ENCODE results near the gene DNMT1.
A peak's percentile ranks its signal among the peaks of the same experiment; 100 is the strongest.

Gene DNMT1

GRCh38 chr19:10230173-10230860 lies 35.6 kb upstream of the DNMT1 start:
- H3K36me3 ChIP-seq (ENCODE audit: insufficient read depth, low read length): no peaks in the 10 kb centered on the region
- H3K9me3 ChIP-seq (ENCODE audit: low read length): no peaks in the 10 kb centered on the region
- H3K4me1 ChIP-seq (ENCODE audit: insufficient read depth, low read length): peaks cover 10% of the 10 kb centered on the region
- peak overlapping the region; percentile 33 for H3K9ac ChIP-seq (ENCODE audit: low read length)
- H3K27ac ChIP-seq (ENCODE audit: low read depth, low read length): peak overlapping the region; percentile 98
- H3K4me3 ChIP-seq (ENCODE audit: low read depth in 1 of 2, low read length in 2 of 2): peak overlapping the region; percentile 76 to 97
- H3K27me3 ChIP-seq (ENCODE audit: control insufficient read depth in 1 of 2, insufficient read depth in 2 of 2, low read length in 2 of 2): no peaks in the 10 kb centered on the region

GRCh38 chr19:10228920-10229319 lies 34.2 kb upstream of the DNMT1 start:
- Histone ChIP-seq H3K27me3 (ENCODE audit: control insufficient read depth in 1 of 2, insufficient read depth in 2 of 2, low read length in 2 of 2) (no peaks in the 10 kb centered on the region), H3K27ac (ENCODE audit: low read depth, low read length) (peak overlapping the region; percentile 44), H3K36me3 (ENCODE audit: insufficient read depth, low read length) (peaks cover 7% of the 10 kb centered on the region), H3K9ac (ENCODE audit: low read length) (no peak overlapping the region), H3K9me3 (ENCODE audit: low read length) (no peaks in the 10 kb centered on the region), H3K4me3 (ENCODE audit: low read depth in 1 of 2, low read length in 2 of 2) (no peak overlapping the region), H3K4me1 (ENCODE audit: insufficient read depth, low read length) (peaks cover 10% of the 10 kb centered on the region)

- H3K27me3 ChIP-seq (ENCODE audit: control insufficient read depth in 1 of 2, insufficient read depth in 2 of 2, low read length in 2 of 2): no peaks in the 10 kb centered on the region
- H3K27ac ChIP-seq (ENCODE audit: low read depth, low read length): peak overlapping the region; percentile 44
- H3K4me3 ChIP-seq (ENCODE audit: low read depth in 1 of 2, low read length in 2 of 2): no peak overlapping the region
- H3K4me1 ChIP-seq (ENCODE audit: insufficient read depth, low read length): peaks cover 10% of the 10 kb centered on the region
- no peaks in the 10 kb centered on the region for H3K9me3 ChIP-seq (ENCODE audit: low read length)
- peaks cover 7% of the 10 kb centered on the region for H3K36me3 ChIP-seq (ENCODE audit: insufficient read depth, low read length)
- no peak overlapping the region for H3K9ac ChIP-seq (ENCODE audit: low read length)
Measured at GRCh38 chr19:10228393-10228792, 33.6 kb upstream of the DNMT1 start.

- H3K9ac ChIP-seq (ENCODE audit: low read length): no peak overlapping the region
- H3K4me3 ChIP-seq (ENCODE audit: low read depth in 1 of 2, low read length in 2 of 2): no peak overlapping the region
- H3K27ac ChIP-seq (ENCODE audit: low read depth, low read length): no peak overlapping the region
- H3K27me3 ChIP-seq (ENCODE audit: control insufficient read depth in 1 of 2, insufficient read depth in 2 of 2, low read length in 2 of 2): no peaks in the 10 kb centered on the region
- H3K9me3 ChIP-seq (ENCODE audit: low read length): no peaks in the 10 kb centered on the region
- H3K4me1 ChIP-seq (ENCODE audit: insufficient read depth, low read length): peaks cover 10% of the 10 kb centered on the region
- H3K36me3 ChIP-seq (ENCODE audit: insufficient read depth, low read length): peaks cover 7% of the 10 kb centered on the region
Measured at GRCh38 chr19:10227026-10227971, 32.5 kb upstream of the DNMT1 start.

- H3K36me3 ChIP-seq (ENCODE audit: insufficient read depth, low read length): peaks cover 7% of the 10 kb centered on the region
- H3K27me3 ChIP-seq (ENCODE audit: control insufficient read depth in 1 of 2, insufficient read depth in 2 of 2, low read length in 2 of 2): no peaks in the 10 kb centered on the region
- no peaks in the 10 kb centered on the region for H3K9me3 ChIP-seq (ENCODE audit: low read length)
- H3K27ac ChIP-seq (ENCODE audit: low read depth, low read length): no peak overlapping the region
- H3K4me1 ChIP-seq (ENCODE audit: insufficient read depth, low read length): peaks cover 10% of the 10 kb centered on the region
- H3K9ac ChIP-seq (ENCODE audit: low read length): no peak overlapping the region
- no peak overlapping the region for H3K4me3 ChIP-seq (ENCODE audit: low read depth in 1 of 2, low read length in 2 of 2)
Measured at GRCh38 chr19:10226376-10227025, 31.7 kb upstream of the DNMT1 start.

- no peaks in the 10 kb centered on the region for H3K9me3 ChIP-seq (ENCODE audit: low read length)
- peaks cover 7% of the 10 kb centered on the region for H3K36me3 ChIP-seq (ENCODE audit: insufficient read depth, low read length)
- peaks cover 10% of the 10 kb centered on the region for H3K4me1 ChIP-seq (ENCODE audit: insufficient read depth, low read length)
- H3K9ac ChIP-seq (ENCODE audit: low read length): no peak overlapping the region
- no peaks in the 10 kb centered on the region for H3K27me3 ChIP-seq (ENCODE audit: control insufficient read depth in 1 of 2, insufficient read depth in 2 of 2, low read length in 2 of 2)
- H3K4me3 ChIP-seq (ENCODE audit: low read depth in 1 of 2, low read length in 2 of 2): no peak overlapping the region
- H3K27ac ChIP-seq (ENCODE audit: low read depth, low read length): no peak overlapping the region
Measured at GRCh38 chr19:10226021-10226375, 31.2 kb upstream of the DNMT1 start.

GRCh38 chr19:10224337-10224736 lies 29.6 kb upstream of the DNMT1 start:
- peaks cover 6% of the 10 kb centered on the region for H3K4me1 ChIP-seq (ENCODE audit: insufficient read depth, low read length)
- H3K27me3 ChIP-seq (ENCODE audit: control insufficient read depth in 1 of 2, insufficient read depth in 2 of 2, low read length in 2 of 2): no peaks in the 10 kb centered on the region
- no peak overlapping the region for H3K9ac ChIP-seq (ENCODE audit: low read length)
- H3K9me3 ChIP-seq (ENCODE audit: low read length): no peaks in the 10 kb centered on the region
- no peak overlapping the region for H3K27ac ChIP-seq (ENCODE audit: low read depth, low read length)
- H3K36me3 ChIP-seq (ENCODE audit: insufficient read depth, low read length): peaks cover 7% of the 10 kb centered on the region
- no peak overlapping the region for H3K4me3 ChIP-seq (ENCODE audit: low read depth in 1 of 2, low read length in 2 of 2)

GRCh38 chr19:10223488-10224213 lies 28.9 kb upstream of the DNMT1 start:
- Histone ChIP-seq H3K9me3 (ENCODE audit: low read length) (no peaks in the 10 kb centered on the region), H3K4me3 (ENCODE audit: low read depth in 1 of 2, low read length in 2 of 2) (no peak overlapping the region), H3K36me3 (ENCODE audit: insufficient read depth, low read length) (peaks cover 7% of the 10 kb centered on the region), H3K4me1 (ENCODE audit: insufficient read depth, low read length) (peaks cover 4% of the 10 kb centered on the region), H3K9ac (ENCODE audit: low read length) (no peak overlapping the region), H3K27me3 (ENCODE audit: control insufficient read depth in 1 of 2, insufficient read depth in 2 of 2, low read length in 2 of 2) (no peaks in the 10 kb centered on the region), H3K27ac (ENCODE audit: low read depth, low read length) (no peak overlapping the region)

- Histone ChIP-seq H3K9ac (ENCODE audit: low read length) (no peak overlapping the region), H3K9me3 (ENCODE audit: low read length) (no peaks in the 10 kb centered on the region), H3K36me3 (ENCODE audit: insufficient read depth, low read length) (peaks cover 7% of the 10 kb centered on the region), H3K27ac (ENCODE audit: low read depth, low read length) (no peak overlapping the region), H3K27me3 (ENCODE audit: control insufficient read depth in 1 of 2, insufficient read depth in 2 of 2, low read length in 2 of 2) (no peaks in the 10 kb centered on the region), H3K4me3 (ENCODE audit: low read depth in 1 of 2, low read length in 2 of 2) (no peak overlapping the region), H3K4me1 (ENCODE audit: insufficient read depth, low read length) (no peaks in the 10 kb centered on the region)
Measured at GRCh38 chr19:10222201-10222890, 27.6 kb upstream of the DNMT1 start.

- H3K9ac ChIP-seq (ENCODE audit: low read length): no peak overlapping the region
- no peaks in the 10 kb centered on the region for H3K27me3 ChIP-seq (ENCODE audit: control insufficient read depth in 1 of 2, insufficient read depth in 2 of 2, low read length in 2 of 2)
- peaks cover 7% of the 10 kb centered on the region for H3K36me3 ChIP-seq (ENCODE audit: insufficient read depth, low read length)
- no peaks in the 10 kb centered on the region for H3K9me3 ChIP-seq (ENCODE audit: low read length)
- no peak overlapping the region for H3K27ac ChIP-seq (ENCODE audit: low read depth, low read length)
- no peaks in the 10 kb centered on the region for H3K4me1 ChIP-seq (ENCODE audit: insufficient read depth, low read length)
- no peak overlapping the region for H3K4me3 ChIP-seq (ENCODE audit: low read depth in 1 of 2, low read length in 2 of 2)
Measured at GRCh38 chr19:10220695-10221094, 25.9 kb upstream of the DNMT1 start.
